ENCODE results near the gene MDK.

The MDK gene, protein sequence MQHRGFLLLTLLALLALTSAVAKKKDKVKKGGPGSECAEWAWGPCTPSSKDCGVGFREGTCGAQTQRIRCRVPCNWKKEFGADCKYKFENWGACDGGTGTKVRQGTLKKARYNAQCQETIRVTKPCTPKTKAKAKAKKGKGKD

GRCh38 chr11:46381048-46381818 lies at the start of gene MDK:
MDK (plus strand) TSS chr11:46381669; CDS start chr11:46382058, 389 bp downstream.
- DNase-seq: peak; percentile 47

DNA sequence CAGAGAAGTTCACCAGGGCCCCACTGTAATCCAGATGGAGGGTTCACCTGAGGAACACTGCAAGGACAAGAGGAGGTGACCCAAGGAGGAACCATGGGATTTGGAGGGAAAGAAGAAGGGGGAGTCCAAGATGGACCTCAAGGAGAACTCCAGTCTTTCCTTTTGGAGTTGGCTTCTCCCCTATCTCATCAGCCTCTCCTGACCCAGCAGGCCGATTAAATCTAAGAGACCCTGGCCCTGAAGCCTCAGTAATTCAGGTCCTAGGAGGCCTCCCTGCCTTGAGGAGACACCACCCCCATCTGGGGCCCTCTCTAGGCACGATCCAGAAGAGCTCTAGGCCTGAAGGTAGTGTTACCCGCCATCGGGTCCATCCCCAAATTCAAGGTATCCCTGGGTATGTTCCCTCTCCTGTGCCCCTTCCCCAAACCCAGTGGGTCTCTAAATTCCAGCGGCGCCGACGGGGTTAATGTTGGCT lies 49.3 kb upstream of the MDK start:
- no peak for DNase-seq

DNA sequence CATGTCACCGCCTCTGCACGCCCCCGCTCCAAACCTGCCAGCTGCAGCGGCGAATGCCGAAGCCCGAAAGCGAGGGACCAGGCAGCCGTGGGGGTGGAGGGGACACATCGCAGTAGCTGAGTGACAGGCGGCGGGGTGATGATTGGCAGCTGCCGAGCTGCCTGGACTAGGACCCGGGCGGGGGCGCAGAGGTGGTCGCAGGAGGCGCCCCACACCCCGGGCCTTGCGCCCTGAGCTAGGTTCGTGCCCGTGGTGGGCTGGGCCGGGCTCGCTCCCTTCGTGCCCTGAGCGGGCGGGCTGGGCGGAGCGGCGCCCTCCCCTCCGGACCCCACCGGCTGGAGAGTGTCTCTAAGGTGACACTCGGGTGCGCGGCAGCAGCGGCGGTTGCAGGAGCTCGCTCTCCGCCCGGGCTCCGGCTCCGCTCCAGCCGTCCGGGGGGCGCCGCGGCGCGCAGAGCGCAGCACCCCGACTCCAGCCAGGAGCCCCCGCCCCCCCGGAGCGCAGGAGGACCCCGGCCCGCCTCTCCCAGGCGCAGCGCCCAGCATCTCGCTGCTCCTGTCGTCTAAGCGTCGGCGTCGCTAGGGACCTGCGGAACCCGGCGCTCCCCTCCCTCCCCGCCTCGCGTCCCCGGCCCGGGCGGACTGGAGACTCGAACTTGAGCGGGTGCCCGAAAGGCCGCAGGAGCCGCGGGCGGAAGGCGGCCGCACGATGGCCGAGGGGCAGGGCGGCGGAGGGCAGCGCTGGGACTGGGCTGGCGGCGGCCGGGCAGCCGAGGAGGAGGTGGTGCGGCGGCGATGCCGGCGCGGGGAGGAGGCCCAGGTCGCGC lies 48.7 kb upstream of the MDK start:
- DNase-seq: no peak

GRCh38 chr11:46333394-46333947 lies 48.0 kb upstream of the MDK start:
- no peak for DNase-seq

GRCh38 chr11:46334211-46334610 lies 47.3 kb upstream of the MDK start:
- no peak for DNase-seq

GRCh38 chr11:46335271-46335670 lies 46.2 kb upstream of the MDK start:
- no peak for DNase-seq

DNA sequence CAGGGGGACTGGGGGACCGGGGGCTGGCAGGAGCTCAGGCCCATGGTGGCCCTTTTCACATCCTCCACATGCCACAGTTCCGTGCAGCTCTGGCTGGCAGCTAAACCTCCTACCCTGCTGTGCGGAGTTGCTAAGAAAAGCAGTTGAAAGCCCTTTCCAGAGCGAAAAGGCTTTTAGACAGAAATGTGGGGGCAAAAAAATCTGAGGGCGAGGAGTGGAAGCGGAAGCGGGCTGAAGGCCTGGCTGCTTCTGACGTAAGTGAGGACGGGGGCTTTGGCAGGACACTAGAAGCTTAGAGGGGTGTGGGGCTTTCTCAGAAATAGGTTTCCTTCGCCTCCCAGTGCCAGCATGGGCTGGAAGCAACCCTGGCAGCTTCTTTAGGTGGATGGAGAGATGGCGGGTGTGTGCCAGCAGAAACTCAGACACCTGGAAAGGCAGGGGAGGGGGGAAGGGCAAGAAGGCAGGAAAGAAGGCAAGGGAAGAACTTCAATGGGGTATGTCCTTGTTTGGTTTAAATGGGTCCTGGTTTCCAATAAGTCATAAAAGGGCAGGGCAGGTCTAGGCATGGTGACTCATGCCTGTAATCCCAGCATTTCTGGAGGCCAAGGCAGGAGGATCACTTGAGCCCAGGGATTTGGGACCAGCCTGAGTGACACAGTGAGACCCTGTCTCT lies 45.4 kb upstream of the MDK start:
- DNase-seq: no peak

DNA sequence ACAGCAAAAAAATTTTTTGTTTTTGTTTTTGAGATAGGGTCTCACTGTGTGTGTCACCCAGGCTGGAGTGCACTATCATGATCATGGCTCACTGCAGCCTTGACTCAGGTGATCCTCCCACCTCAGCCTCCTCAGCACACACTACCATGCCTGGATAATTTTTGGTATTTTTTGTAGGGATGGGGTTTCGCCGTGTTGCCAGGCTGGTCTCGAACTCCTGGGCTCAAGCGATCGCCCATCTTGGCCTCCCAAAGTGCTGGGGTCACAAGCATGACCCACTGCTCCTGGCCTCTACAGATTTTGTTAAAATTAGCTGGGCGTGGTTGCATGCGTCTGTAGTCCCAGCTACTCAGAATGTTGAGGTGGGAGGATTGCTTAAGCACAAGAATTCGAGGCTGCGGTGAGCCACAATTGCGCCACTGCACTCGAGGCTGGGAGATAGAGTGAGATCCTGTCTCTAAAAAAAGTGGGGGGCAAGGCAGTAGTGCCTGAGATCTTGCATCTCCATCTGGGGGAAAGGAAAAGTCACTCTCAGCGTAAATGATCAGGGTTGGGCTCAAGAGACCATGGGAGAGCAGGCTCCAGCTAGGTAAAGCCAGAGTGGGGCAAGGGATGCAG lies 44.8 kb upstream of the MDK start:
- no peak for DNase-seq

- no peak for DNase-seq
These were observed 43.7 kb upstream of the MDK start for GRCh38 chr11:46337626-46338345.

DNA sequence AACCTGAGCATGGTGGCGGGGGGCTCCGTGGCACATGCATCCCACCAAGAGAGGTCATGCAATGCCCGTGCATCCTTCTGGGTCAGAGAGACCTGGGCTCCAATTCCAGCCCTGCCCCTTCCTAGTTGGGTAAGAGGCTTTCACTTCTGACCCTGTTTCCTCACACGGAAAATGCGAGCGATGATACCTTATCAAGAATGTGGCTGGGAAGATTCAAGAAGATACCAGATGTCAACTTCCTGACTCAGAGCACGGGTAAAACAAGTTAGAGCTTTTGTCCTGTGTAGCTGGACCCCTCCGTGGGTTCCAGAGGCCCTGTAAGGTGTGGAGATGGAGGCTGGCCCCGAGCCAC lies 42.9 kb upstream of the MDK start:
- no peak for DNase-seq

DNA sequence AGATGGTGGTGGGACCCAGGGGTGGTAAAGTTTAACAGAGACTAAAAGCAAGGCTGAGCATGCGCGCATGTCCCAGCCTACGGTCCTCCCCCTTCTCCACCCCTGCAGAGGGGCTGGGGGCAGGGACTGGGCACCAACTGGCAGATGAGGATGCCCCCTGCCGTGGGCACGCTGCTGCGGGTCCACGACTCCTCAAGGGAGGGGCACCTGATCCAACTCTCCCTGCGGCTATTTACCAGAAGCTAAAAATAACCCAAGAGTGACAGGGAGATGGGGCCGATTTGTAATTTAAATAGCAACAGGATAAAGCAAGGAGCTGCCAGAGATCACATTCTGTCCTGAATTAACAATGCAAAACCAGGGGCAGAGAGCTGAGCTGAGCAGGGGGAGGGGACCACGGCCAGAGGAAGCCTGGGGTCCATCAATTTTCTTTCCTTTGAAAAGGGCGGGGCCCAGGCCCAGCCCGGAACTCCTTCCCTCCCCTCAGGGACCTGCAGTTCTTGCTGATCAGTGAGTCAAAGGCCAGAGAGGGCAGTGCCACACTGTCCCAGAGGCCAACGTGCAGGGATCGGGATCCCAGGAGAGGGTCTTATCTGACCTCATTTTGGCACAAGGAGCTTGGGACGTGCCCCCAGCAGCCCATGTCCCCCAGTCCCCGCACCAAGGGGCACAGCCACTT lies 42.3 kb upstream of the MDK start:
- no peak for DNase-seq

DNA sequence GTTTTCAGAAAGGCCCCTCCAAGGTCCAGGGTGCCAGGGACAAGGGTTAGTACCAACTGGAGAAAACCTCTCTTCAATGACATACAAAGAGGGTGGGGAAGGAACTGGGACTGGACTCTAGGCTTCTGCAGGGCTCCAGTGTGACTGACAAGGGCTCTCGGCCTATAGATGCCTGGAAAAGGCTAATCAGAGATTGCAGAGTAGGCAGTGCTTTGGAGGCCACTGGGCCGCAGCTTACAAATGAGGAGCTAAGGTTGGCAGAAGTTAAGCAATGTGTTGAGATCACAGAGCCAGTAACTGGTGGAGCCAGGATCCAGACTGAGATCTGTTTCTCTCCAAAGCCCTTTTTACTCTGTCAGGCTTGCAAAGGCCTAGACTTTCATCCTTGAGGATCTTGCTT lies 41.7 kb upstream of the MDK start:
- no peak for DNase-seq

GRCh38 chr11:46341454-46341853 lies 40.0 kb upstream of the MDK start:
- DNase-seq: no peak

- DNase-seq: no peak
These were observed 39.2 kb upstream of the MDK start for GRCh38 chr11:46342239-46342638.

- DNase-seq: no peak
These were observed 37.9 kb upstream of the MDK start for GRCh38 chr11:46343520-46343919.

- DNase-seq: no peak
These were observed 36.3 kb upstream of the MDK start for GRCh38 chr11:46345131-46345597.

DNA sequence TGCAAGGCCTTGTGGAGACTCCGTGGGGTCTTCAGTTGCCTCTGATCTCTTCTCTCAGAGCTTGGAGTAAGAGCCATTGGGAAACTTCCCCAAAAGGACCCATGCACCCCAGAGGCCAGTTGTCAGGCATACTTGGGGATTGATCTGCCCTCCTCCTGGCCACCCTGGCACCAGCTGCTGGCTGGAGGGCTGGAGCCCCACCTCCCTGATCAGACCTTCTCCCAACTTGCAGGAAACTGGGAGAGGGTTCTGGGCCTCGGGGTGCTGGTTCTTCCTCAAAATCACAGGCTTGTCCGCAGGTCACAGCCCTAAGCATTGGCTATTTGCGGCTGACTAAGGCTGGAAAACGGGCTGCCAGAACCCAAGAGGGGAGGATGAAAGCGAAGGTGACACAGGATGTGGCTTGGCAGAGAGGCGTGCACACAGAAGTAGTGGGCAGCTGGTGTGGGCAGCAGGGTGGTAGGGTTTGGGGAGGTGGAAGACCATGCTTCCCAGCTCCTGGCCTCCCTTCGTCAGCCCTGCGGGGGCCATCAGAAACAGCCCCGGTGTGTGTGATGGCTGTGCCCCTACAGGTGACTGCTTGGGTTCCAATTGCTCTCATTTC lies 35.5 kb upstream of the MDK start:
- DNase-seq: peak; percentile 48

- peak; percentile 95 for DNase-seq
These were observed 34.4 kb upstream of the MDK start, which contains the start of gene DGKZ for GRCh38 chr11:46346886-46347636. DGKZ (plus strand) TSS chr11:46347463; CDS start chr11:46347660, 197 bp downstream.

DNA sequence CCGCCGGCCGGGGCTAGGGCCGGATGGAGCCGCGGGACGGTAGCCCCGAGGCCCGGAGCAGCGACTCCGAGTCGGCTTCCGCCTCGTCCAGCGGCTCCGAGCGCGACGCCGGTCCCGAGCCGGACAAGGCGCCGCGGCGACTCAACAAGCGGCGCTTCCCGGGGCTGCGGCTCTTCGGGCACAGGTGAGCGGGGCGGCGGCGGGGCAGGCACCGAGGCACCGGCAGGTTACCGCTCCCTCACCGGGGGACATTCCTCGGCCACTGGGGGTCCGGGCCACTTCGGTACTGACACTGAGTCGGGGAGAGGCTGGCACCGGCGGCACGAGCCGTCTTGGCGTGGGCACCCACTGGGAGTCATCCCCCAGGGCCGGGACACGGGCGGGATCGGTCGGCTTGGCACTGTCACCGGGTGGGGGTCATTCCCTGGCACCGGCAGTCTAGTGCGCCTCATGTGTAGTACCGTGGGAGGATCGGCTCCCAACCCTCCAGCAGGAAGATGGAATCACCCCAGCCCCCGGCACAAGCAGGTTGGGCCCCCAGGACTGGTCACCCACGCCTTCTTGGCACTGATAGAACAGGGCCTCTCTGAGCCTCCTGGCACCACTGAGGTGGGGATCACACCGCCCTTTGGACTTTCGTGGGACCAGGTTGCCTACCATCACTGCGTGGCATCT lies 33.7 kb upstream of the MDK start:
- DNase-seq: peak; percentile 52
